H1 (cell line): Measurements from ENCODE around the gene GULP1. TPM values are rescaled to one million over a fixed set of nuclear protein-coding genes. Genes with fewer than 3 reads are reported as not detected.

Experiments used
- JUN ChIP-seq: IDR thresholded peaks from 2 replicates; pipeline ENCODE4 v1.6.1; 2011; ENCODE audit warnings: low read depth, mild to moderate bottlenecking, improper control_type of control experiment, low read length
- polyA plus RNA-seq, 7 experiments: library from polyadenylated mRNA; depleted of rRNA in 3 of 7; stranded (reverse) in 5 of 7; unstranded in 2 of 7; fragments of >200 nt in 5 of 7; fragments of 200-250 nt in 2 of 7; gene quantifications; 1 replicate in 5 of 7; 2 replicates in 1 of 7; 4 replicates in 1 of 7; pipeline versions ENCODE4 v1.2.1 to v1.2.3, GENCODE V29; 2011 to 2013; ENCODE audit warnings: missing spikeins in 2 of 7, mixed read lengths in 2 of 7
- total RNA-seq: library from RNA; stranded (reverse); fragmentation: NEBNext Ultra II Directional; extraction: Animal tissue kit (Norgen Biotek cat#: 25700); gene quantifications from 2 replicates; pipeline ENCODE4 v1.2.1, GENCODE V29; 2021

The GULP1 gene
- total and polyA plus RNA-seq, 2 of the 8 experiments (the other 6 are each of a cell fraction or from before 2014, with no cell fraction given), result 69.7 to 139 TPM

- TF ChIP-seq JUN, result no peak
Observed at GRCh38 chr2:188330316-188331053, 38.8 kb downstream of the GULP1 start (continued).
